Esophagus squamous epithelium (tissue), 5 donors: ENCODE results near the gene CCDC68. TPM values are rescaled to one million over a fixed set of nuclear protein-coding genes. Genes with fewer than 3 reads are reported as not detected.

Experiments used
- DNase-seq: peaks from one replicate; lab custom pipeline; 2025; lab: John Stamatoyannopoulos, UW
- H3K27ac ChIP-seq, 4 donors: fragments of 200-600 bp; sonication (generic); one replicate each; pipeline ENCODE4 v1.5.1; 2016 to 2019; ENCODE audit warnings: mild to moderate bottlenecking in 1 of 4
- H3K27me3 ChIP-seq, 4 donors: fragments of 200-600 bp; sonication (generic); 1 replicate in 3 of 4; 2 replicates in 1 of 4; pipeline versions ENCODE4 v1.5.1 to v1.6.0; 2017 to 2021; ENCODE audit warnings: antibody characterized with exemption in 1 of 4
- H3K36me3 ChIP-seq, 3 donors: fragments of 200-600 bp; sonication (generic); one replicate each; pipeline ENCODE4 v1.5.1; 2016 to 2019
- H3K4me1 ChIP-seq, 3 donors: fragments of 200-600 bp; sonication (generic); one replicate each; pipeline ENCODE4 v1.5.1; 2017 to 2019
- H3K4me3 ChIP-seq, 4 donors: fragments of 200-600 bp; sonication (generic); 1 replicate in 3 of 4; 2 replicates in 1 of 4; pipeline ENCODE4 v1.5.1; 2016 to 2019; ENCODE audit warnings: mild to moderate bottlenecking in 2 of 4, moderate library complexity in 1 of 4
- H3K9me3 ChIP-seq, 3 donors: fragments of 200-600 bp; sonication (generic); one replicate each; pipeline ENCODE4 v1.5.1; 2016 to 2019
- POLR2A ChIP-seq, 4 donors: fragments of 450-650 bp; IDR thresholded peaks; one replicate each; pipeline ENCODE4 v1.6.1; 2017; ENCODE audit warnings: antibody characterized with exemption in 4 of 4, mild to moderate bottlenecking in 4 of 4, moderate library complexity in 3 of 4
- WGBS, 2 donors: methylation state at CpG; one replicate each; pipeline ENCODE4 v1.1.5; 2018; 5-methylcytosine and 5-hydroxymethylcytosine counted together
- intact Hi-C: fragments of 100-400 bp; cut with DNase I; formaldehyde crosslinking; loops from one replicate; pipeline ENCODE4 v1.15.0; 2022
- total RNA-seq, 4 donors: library from RNA; depleted of rRNA; stranded (reverse); fragments of >200 nt; gene quantifications; one replicate each; pipeline ENCODE4 v1.1.0, GENCODE V29; 2016
- TF ChIP-seq, protein P1 (sequence below), 6 experiments: fragments of 450-650 bp in 4 of 6; fragments of 200-600 bp in 2 of 6; sonication (generic) in 2 of 6; IDR thresholded peaks; one replicate each; pipeline ENCODE4 v1.5.1; 2016 to 2019; ENCODE audit warnings: antibody characterized with exemption in 6 of 6, mild to moderate bottlenecking in 4 of 6, moderate library complexity in 4 of 6
- donor health status: DM: yes; HTN: yes; CAD: no.

Gene CCDC68
- total RNA-seq: 1 to 10 TPM in 3 of 4 donors, under 1 TPM in 1; 0.11 to 5.1 (median 2.7) TPM

DNA sequence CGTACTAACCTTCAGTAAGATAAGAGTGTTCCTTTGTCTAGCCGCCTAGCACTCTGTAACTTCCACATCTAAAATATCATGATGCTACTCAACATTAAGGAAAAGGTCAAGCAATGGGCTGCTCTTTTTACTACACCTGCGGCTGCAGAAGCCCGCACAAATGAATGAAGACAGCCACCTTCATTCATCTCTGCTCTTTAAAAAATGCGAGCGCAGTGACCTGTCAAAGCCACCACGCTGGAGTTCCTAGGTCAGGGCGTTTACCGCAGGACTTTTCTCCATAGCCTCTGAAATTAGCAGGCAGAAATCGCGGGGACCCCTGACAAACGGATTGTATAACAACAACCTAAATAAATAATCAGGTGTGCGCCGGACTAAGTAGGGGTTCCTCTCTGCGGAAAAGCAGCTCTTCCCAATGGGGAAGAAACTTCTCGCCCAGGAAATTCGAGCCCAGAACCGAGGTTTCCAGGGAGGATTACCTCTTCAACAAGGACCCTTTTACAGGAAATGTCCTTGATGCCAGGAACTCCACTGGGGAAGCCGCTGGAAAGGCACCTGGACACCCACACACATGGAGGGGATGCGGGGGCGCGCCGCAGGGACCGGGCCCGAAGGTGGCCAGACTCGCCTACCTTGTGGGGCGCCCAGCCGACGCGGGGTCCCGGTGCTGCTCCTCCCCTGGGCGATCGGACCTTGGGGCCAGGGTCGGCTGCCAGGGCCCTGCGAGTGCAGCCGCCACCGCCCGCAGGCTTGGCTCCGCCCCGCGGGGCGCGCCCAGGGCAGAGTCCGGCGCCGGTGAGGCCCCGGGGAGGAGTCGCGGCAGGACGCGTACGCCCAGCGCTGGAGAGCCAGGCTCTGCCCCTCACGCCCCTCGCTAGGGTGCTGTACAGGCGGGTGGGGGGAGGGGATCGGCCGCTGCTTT, at the start of gene CCDC68:
Gene CCDC68 (minus strand): TSS at position 758 of the 922 bp plus-strand sequence. CDS start 16,670 bp downstream, outside the sequence.
- Histone ChIP-seq H3K4me1 (peaks cover 0 to 23% (median 4%) of the 10 kb centered on the region in 3 donors), H3K9me3 (no peaks in the 10 kb centered on the region), H3K4me3 (peak within 1 kb of the TSS; percentile 39 to 78 (median 54)), H3K36me3 (no peaks in the 10 kb centered on the region), H3K27me3 (peaks cover 0 to 19% (median 0%) of the 10 kb centered on the region in 4 donors), H3K27ac (peak within 1 kb of the TSS in 3 of 4 donors; percentile 11 to 70 (median 49))
- no peak for DNase-seq
- intact Hi-C loops: no loop called here
- peak in 1 of 4 donors; percentile 9 for TF ChIP-seq POLR2A (IDR thresholded peaks at IDR 0.05)
- TF ChIP-seq, protein P1, sequence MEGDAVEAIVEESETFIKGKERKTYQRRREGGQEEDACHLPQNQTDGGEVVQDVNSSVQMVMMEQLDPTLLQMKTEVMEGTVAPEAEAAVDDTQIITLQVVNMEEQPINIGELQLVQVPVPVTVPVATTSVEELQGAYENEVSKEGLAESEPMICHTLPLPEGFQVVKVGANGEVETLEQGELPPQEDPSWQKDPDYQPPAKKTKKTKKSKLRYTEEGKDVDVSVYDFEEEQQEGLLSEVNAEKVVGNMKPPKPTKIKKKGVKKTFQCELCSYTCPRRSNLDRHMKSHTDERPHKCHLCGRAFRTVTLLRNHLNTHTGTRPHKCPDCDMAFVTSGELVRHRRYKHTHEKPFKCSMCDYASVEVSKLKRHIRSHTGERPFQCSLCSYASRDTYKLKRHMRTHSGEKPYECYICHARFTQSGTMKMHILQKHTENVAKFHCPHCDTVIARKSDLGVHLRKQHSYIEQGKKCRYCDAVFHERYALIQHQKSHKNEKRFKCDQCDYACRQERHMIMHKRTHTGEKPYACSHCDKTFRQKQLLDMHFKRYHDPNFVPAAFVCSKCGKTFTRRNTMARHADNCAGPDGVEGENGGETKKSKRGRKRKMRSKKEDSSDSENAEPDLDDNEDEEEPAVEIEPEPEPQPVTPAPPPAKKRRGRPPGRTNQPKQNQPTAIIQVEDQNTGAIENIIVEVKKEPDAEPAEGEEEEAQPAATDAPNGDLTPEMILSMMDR (IDR thresholded peaks at IDR 0.05): no peak
- WGBS, 2 donors: 27 to 38% methylated on average over 20 to 27 of the region's 58 CpGs

GRCh38 chr18:55007602-55008001, 48.3 kb upstream of the CCDC68 start:
- Histone ChIP-seq H3K4me1 (no peaks in the 10 kb centered on the region), H3K27me3 (no peaks in the 10 kb centered on the region), H3K27ac (no peak overlapping the region), H3K9me3 (no peaks in the 10 kb centered on the region), H3K36me3 (no peaks in the 10 kb centered on the region), H3K4me3 (no peak overlapping the region)
- intact Hi-C loops: no loop called here
- no peak for DNase-seq
- WGBS, 2 donors: 38 to 75% methylated on average over 4 of the region's 4 CpGs
- no peak for TF ChIP-seq POLR2A (IDR thresholded peaks at IDR 0.05)
- TF ChIP-seq, protein P1 (IDR thresholded peaks at IDR 0.05): no peak

DNA sequence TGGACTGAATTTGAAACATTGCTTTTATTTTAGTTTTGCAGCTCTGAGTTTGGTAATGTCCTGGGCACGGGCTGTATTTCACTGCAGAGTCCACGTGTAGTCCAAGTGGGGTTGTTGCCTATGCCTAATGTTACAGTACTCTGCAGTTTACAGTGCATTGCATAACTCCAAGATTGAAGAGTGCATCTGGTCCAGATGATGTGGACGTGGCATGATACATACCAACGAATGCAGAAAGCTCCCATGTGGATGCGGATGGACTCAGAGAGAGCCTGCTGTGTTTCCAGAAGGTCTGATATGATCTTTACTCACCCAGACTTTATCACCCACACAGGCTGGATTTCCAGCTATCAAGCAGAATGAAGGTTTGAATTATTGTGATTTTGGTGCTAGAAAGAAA, 44.4 kb upstream of the CCDC68 start:
- no peaks in the 10 kb centered on the region for H3K9me3 ChIP-seq
- H3K27ac ChIP-seq: no peak overlapping the region
- H3K27me3 ChIP-seq: no peaks in the 10 kb centered on the region
- 70 to 75% methylated on average over 4 to 5 of the region's 5 CpGs for WGBS, 2 donors
- no peak for DNase-seq
- intact Hi-C loops: no loop called here
- no peaks in the 10 kb centered on the region for H3K4me1 ChIP-seq
- H3K4me3 ChIP-seq: no peak overlapping the region
- TF ChIP-seq, protein P1 (IDR thresholded peaks at IDR 0.05): no peak
- no peak for TF ChIP-seq POLR2A (IDR thresholded peaks at IDR 0.05)
- no peaks in the 10 kb centered on the region for H3K36me3 ChIP-seq

GRCh38 chr18:55002261-55002660, 43.0 kb upstream of the CCDC68 start:
- Histone ChIP-seq H3K4me1 (no peaks in the 10 kb centered on the region), H3K27ac (no peak overlapping the region), H3K9me3 (no peaks in the 10 kb centered on the region), H3K4me3 (no peak overlapping the region), H3K36me3 (no peaks in the 10 kb centered on the region), H3K27me3 (no peaks in the 10 kb centered on the region)
- intact Hi-C loops: no loop called here
- DNase-seq: no peak
- TF ChIP-seq, protein P1 (IDR thresholded peaks at IDR 0.05): no peak
- TF ChIP-seq POLR2A (IDR thresholded peaks at IDR 0.05): no peak
- WGBS, 2 donors: 74 to 95% methylated on average over 3 of the region's 3 CpGs

GRCh38 chr18:55001394-55002024, 42.2 kb upstream of the CCDC68 start:
- WGBS, 2 donors: 39 to 63% methylated on average over 6 of the region's 6 CpGs
- no peak overlapping the region for H3K27ac ChIP-seq
- H3K36me3 ChIP-seq: no peaks in the 10 kb centered on the region
- H3K9me3 ChIP-seq: no peaks in the 10 kb centered on the region
- no peak overlapping the region for H3K4me3 ChIP-seq
- TF ChIP-seq, protein P1 (IDR thresholded peaks at IDR 0.05): no peak
- TF ChIP-seq POLR2A (IDR thresholded peaks at IDR 0.05): no peak
- no peak for DNase-seq
- no peaks in the 10 kb centered on the region for H3K27me3 ChIP-seq
- intact Hi-C loops: no loop called here
- H3K4me1 ChIP-seq: no peaks in the 10 kb centered on the region
